Measurements from ENCODE around the gene CHST11.

DNA sequence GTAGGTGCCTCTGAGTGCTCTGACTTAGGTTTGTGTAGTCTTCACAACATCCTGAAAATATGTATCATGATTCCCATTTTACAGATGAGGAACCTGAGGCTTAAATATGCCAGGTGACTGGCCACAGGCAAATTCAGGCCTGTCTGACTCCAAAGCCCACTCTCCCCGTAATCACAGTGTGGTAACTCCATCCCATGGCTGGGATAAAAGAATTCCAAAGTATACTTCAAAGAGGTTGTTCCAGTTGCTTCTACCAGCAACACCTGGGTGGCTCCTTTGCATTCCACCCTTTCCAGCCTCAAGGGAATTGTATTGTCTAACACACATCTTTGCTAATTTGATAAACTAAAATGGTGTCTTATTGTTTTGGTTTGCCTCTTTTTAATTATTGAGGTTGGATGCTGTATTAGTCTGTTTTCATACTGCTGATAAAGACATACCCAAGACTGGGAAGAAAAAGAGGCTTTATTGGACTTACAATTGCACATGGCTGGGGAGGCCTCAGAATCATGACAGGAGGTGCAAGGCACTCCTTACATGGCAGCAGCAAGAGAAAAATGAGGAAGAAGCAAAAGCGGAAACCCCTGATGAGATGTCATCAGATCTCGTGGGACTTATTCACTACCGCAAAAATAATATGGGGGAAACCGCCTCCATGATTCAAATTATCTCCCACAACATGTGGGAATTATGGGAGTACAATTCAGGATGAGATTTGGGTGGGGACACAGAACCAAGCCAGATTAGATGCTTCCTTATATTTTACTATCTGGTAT, 9.9 kb upstream of the CHST11 start:
- TF ChIP-seq EGR1 (conservative IDR thresholded peaks at IDR 0.05) (no peak), RAD21 (CRISPR knock-in tag; conservative IDR thresholded peaks at IDR 0.05 in 1 of 2, IDR thresholded peaks at IDR 0.05 in 1 of 2) (no peak), TCF7L2 (IDR thresholded peaks at IDR 0.05; ENCODE audit: low read depth, low read length) (no peak), ZFX (CRISPR knock-in tag; IDR thresholded peaks at IDR 0.05) (no peak), SMARCA5 (IDR thresholded peaks at IDR 0.05) (no peak), ZNF175 (CRISPR knock-in tag; IDR thresholded peaks at IDR 0.05; ENCODE audit: low read depth) (no peak), NR3C1 (CRISPR knock-in tag; IDR thresholded peaks at IDR 0.05) (no peak)
- TF ChIP-seq, protein P1, sequence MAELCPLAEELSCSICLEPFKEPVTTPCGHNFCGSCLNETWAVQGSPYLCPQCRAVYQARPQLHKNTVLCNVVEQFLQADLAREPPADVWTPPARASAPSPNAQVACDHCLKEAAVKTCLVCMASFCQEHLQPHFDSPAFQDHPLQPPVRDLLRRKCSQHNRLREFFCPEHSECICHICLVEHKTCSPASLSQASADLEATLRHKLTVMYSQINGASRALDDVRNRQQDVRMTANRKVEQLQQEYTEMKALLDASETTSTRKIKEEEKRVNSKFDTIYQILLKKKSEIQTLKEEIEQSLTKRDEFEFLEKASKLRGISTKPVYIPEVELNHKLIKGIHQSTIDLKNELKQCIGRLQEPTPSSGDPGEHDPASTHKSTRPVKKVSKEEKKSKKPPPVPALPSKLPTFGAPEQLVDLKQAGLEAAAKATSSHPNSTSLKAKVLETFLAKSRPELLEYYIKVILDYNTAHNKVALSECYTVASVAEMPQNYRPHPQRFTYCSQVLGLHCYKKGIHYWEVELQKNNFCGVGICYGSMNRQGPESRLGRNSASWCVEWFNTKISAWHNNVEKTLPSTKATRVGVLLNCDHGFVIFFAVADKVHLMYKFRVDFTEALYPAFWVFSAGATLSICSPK (IDR thresholded peaks at IDR 0.05; ENCODE audit: borderline replicate concordance), result no peak
